ENCODE data around the gene BAD.

- TF ChIP-seq ESRRA (CRISPR knock-in tag; IDR thresholded peaks at IDR 0.05; ENCODE audit: borderline replicate concordance) (no peak), MYBL2 (CRISPR knock-in tag; IDR thresholded peaks at IDR 0.05) (no peak), ZNF423 (CRISPR knock-in tag; IDR thresholded peaks at IDR 0.05) (no peak), CREB1 (CRISPR knock-in tag; IDR thresholded peaks at IDR 0.05) (no peak), ZNF416 (CRISPR knock-in tag; IDR thresholded peaks at IDR 0.05) (no peak)
- TF ChIP-seq, protein P1, sequence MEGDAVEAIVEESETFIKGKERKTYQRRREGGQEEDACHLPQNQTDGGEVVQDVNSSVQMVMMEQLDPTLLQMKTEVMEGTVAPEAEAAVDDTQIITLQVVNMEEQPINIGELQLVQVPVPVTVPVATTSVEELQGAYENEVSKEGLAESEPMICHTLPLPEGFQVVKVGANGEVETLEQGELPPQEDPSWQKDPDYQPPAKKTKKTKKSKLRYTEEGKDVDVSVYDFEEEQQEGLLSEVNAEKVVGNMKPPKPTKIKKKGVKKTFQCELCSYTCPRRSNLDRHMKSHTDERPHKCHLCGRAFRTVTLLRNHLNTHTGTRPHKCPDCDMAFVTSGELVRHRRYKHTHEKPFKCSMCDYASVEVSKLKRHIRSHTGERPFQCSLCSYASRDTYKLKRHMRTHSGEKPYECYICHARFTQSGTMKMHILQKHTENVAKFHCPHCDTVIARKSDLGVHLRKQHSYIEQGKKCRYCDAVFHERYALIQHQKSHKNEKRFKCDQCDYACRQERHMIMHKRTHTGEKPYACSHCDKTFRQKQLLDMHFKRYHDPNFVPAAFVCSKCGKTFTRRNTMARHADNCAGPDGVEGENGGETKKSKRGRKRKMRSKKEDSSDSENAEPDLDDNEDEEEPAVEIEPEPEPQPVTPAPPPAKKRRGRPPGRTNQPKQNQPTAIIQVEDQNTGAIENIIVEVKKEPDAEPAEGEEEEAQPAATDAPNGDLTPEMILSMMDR (IDR thresholded peaks at IDR 0.05): no peak
- TF ChIP-seq, protein P2, sequence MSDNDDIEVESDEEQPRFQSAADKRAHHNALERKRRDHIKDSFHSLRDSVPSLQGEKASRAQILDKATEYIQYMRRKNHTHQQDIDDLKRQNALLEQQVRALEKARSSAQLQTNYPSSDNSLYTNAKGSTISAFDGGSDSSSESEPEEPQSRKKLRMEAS (CRISPR knock-in tag; IDR thresholded peaks at IDR 0.05): no peak
- TF ChIP-seq, protein P3, sequence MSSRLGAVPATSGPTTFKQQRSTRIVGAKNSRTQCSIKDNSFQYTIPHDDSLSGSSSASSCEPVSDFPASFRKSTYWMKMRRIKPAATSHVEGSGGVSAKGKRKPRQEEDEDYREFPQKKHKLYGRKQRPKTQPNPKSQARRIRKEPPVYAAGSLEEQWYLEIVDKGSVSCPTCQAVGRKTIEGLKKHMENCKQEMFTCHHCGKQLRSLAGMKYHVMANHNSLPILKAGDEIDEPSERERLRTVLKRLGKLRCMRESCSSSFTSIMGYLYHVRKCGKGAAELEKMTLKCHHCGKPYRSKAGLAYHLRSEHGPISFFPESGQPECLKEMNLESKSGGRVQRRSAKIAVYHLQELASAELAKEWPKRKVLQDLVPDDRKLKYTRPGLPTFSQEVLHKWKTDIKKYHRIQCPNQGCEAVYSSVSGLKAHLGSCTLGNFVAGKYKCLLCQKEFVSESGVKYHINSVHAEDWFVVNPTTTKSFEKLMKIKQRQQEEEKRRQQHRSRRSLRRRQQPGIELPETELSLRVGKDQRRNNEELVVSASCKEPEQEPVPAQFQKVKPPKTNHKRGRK (CRISPR knock-in tag; IDR thresholded peaks at IDR 0.05; ENCODE audit: borderline replicate concordance): no peak
Measured at GRCh38 chr11:64320556-64320955, 36.1 kb upstream of the BAD start.
